WTC11 (cell line): ENCODE data around the gene QRSL1. TPM values are rescaled to one million over a fixed set of nuclear protein-coding genes. Genes with fewer than 3 reads are reported as not detected.

ENCODE experiments used
- ATAC-seq: fragments of 200-7000 bp; cut with Tn5 transposase; 2 replicates; pipeline ENCODE4 v1.10.0; 2021; ENCODE audit warnings: mild to moderate bottlenecking, moderate library complexity
- CTCF ChIA-PET: fragments of 300-600 bp; sonication (Branson Sonifier 250); formaldehyde crosslinking; loops from one replicate; lab custom pipeline; 2021; ENCODE audit warnings: antibody characterized with exemption; lab: Charles Lee
- POLR2A ChIA-PET: fragments of 350-600 bp; sonication (Branson Sonifier 250); formaldehyde crosslinking; loops from one replicate; lab custom pipeline; 2021; ENCODE audit warnings: antibody characterized with exemption; lab: Charles Lee
- DNase-seq: peaks from one replicate; pipeline ENCODE4 v3.0.0; 2021; ENCODE audit warnings: low spot score
- H3K27ac Mint-ChIP-seq: 2 replicates; pipeline ENCODE4 v1.8.0; 2021; ENCODE audit warnings: mixed read lengths
- H3K27me3 Mint-ChIP-seq: 2 replicates; pipeline ENCODE4 v1.8.0; 2021; ENCODE audit warnings: low read depth, mild to moderate bottlenecking, moderate library complexity, mixed read lengths
- H3K36me3 Mint-ChIP-seq: 2 replicates; pipeline ENCODE4 v1.8.0; 2021; ENCODE audit warnings: mixed read lengths
- H3K4me1 Mint-ChIP-seq: 2 replicates; pipeline ENCODE4 v1.8.0; 2022; ENCODE audit warnings: mixed read lengths
- H3K4me3 Mint-ChIP-seq: 2 replicates; pipeline ENCODE4 v1.8.0; 2021; ENCODE audit warnings: mild to moderate bottlenecking, moderate library complexity, mixed read lengths
- H3K9me3 Mint-ChIP-seq: 2 replicates; pipeline ENCODE4 v1.8.0; 2021; ENCODE audit warnings: mixed read lengths
- ELF4 ChIP-seq: sonication (generic); formaldehyde crosslinking; IDR thresholded peaks from 2 replicates; pipeline ENCODE4 v1.8.1; 2022; ENCODE audit warnings: low read depth, mild to moderate bottlenecking, moderate library complexity, missing genetic modification reagents
- ESRRA ChIP-seq: sonication (generic); formaldehyde crosslinking; IDR thresholded peaks from 2 replicates; pipeline ENCODE4 v1.8.1; 2022; ENCODE audit warnings: mild to moderate bottlenecking, missing genetic modification reagents, borderline replicate concordance
- NFATC4 ChIP-seq: fragments of 250-450 bp; sonication (Bioruptor Pico); IDR thresholded peaks from 2 replicates; pipeline ENCODE4 v1.9.0; 2021; ENCODE audit warnings: mild to moderate bottlenecking
- NFYB ChIP-seq: sonication (generic); formaldehyde crosslinking; conservative IDR thresholded peaks from 2 replicates; pipeline ENCODE4 v1.8.0; 2022; ENCODE audit warnings: low read depth, missing genetic modification reagents
- PRRX2 ChIP-seq: fragments of 250-450 bp; sonication (Bioruptor Pico); IDR thresholded peaks from 2 replicates; pipeline ENCODE4 v1.8.0; 2021; ENCODE audit warnings: mild to moderate bottlenecking
- RELA ChIP-seq: sonication (generic); formaldehyde crosslinking; IDR thresholded peaks from 2 replicates; pipeline ENCODE4 v1.8.1; 2022; ENCODE audit warnings: missing genetic modification reagents, mild to moderate bottlenecking, borderline replicate concordance
- SP1 ChIP-seq: sonication (generic); formaldehyde crosslinking; conservative IDR thresholded peaks from 2 replicates; pipeline ENCODE4 v1.8.1; 2022; ENCODE audit warnings: missing genetic modification reagents
- ZBTB21 ChIP-seq: sonication (generic); formaldehyde crosslinking; IDR thresholded peaks from 2 replicates; pipeline ENCODE4 v1.8.1; 2023; ENCODE audit warnings: mild to moderate bottlenecking, missing genetic modification reagents, borderline replicate concordance
- ZNF121 ChIP-seq: sonication (generic); formaldehyde crosslinking; IDR thresholded peaks from 2 replicates; pipeline ENCODE4 v1.8.0; 2023; ENCODE audit warnings: missing genetic modification reagents
- ZNF138 ChIP-seq: sonication (generic); formaldehyde crosslinking; conservative IDR thresholded peaks from 2 replicates; pipeline ENCODE4 v1.8.1; 2022; ENCODE audit warnings: mild to moderate bottlenecking, moderate library complexity, missing genetic modification reagents
- ZNF317 ChIP-seq: sonication (generic); formaldehyde crosslinking; IDR thresholded peaks from 2 replicates; pipeline ENCODE4 v1.8.1; 2023; ENCODE audit warnings: low read depth, mild to moderate bottlenecking, moderate library complexity, missing genetic modification reagents, borderline replicate concordance
- ZNF396 ChIP-seq: fragments of 250-450 bp; sonication (Bioruptor Pico); IDR thresholded peaks from 2 replicates; pipeline ENCODE4 v1.8.0; 2021; ENCODE audit warnings: mild to moderate bottlenecking, moderate library complexity, borderline replicate concordance
- ZNF416 ChIP-seq: fragments of 250-450 bp; sonication (Bioruptor Pico); IDR thresholded peaks from 2 replicates; pipeline ENCODE4 v1.9.0; 2021; ENCODE audit warnings: mild to moderate bottlenecking, inconsistent platforms
- total RNA-seq: library from RNA; stranded (reverse); gene quantifications from 3 replicates; pipeline ENCODE4 v1.2.3, GENCODE V29; 2021
- TF ChIP-seq, protein P1 (sequence below): fragments of 250-450 bp; sonication (Bioruptor Pico); IDR thresholded peaks from 2 replicates; pipeline ENCODE4 v2.1.2; 2022; ENCODE audit warnings: mild to moderate bottlenecking, moderate library complexity
- TF ChIP-seq, protein P2 (sequence below): fragments of 250-450 bp; sonication (Bioruptor Pico); IDR thresholded peaks from 2 replicates; pipeline ENCODE4 v1.9.0; 2021; ENCODE audit warnings: mild to moderate bottlenecking
- TF ChIP-seq, protein P3 (sequence below): sonication (generic); formaldehyde crosslinking; IDR thresholded peaks from 2 replicates; pipeline ENCODE4 v1.8.1; 2023; ENCODE audit warnings: mild to moderate bottlenecking, moderate library complexity, missing genetic modification reagents
- TF ChIP-seq, protein P4 (sequence below): fragments of 250-450 bp; sonication (Bioruptor Pico); conservative IDR thresholded peaks from 2 replicates; pipeline ENCODE4 v1.9.0; 2021; ENCODE audit warnings: mild to moderate bottlenecking
- TF ChIP-seq, protein P5 (sequence below): sonication (generic); formaldehyde crosslinking; IDR thresholded peaks from 2 replicates; pipeline ENCODE4 v1.8.1; 2023; ENCODE audit warnings: mild to moderate bottlenecking, missing genetic modification reagents
- TF ChIP-seq, protein P6 (sequence below): sonication (generic); formaldehyde crosslinking; IDR thresholded peaks from 2 replicates; pipeline ENCODE4 v1.8.0; 2023; ENCODE audit warnings: missing genetic modification reagents

The QRSL1 gene
- total RNA-seq, 1 experiment from 2014 or later = 17.7 TPM

- ChIA-PET POLR2A (interaction anchor here (1.1 kb wide), 1 partner anchor 21 kb away, joined by 3 read pairs; no protein-coding TSS in a partner anchor), CTCF (interaction anchor here (0.5 to 3.3 kb wide), 22 partner anchors 10 to 1046 kb away, joined by 3 to 35 read pairs (median 3); no protein-coding TSS in a partner anchor)
- Mint-ChIP-seq H3K27ac (no peak overlapping the region), H3K4me1 (peaks cover 55% of the 10 kb centered on the region), H3K9me3 (peaks cover 15% of the 10 kb centered on the region), H3K36me3 (peaks cover 27% of the 10 kb centered on the region), H3K27me3 (no peaks in the 10 kb centered on the region; the same call in 1 of the 2 replicates), H3K4me3 (no peak overlapping the region)
- TF ChIP-seq, protein P1, sequence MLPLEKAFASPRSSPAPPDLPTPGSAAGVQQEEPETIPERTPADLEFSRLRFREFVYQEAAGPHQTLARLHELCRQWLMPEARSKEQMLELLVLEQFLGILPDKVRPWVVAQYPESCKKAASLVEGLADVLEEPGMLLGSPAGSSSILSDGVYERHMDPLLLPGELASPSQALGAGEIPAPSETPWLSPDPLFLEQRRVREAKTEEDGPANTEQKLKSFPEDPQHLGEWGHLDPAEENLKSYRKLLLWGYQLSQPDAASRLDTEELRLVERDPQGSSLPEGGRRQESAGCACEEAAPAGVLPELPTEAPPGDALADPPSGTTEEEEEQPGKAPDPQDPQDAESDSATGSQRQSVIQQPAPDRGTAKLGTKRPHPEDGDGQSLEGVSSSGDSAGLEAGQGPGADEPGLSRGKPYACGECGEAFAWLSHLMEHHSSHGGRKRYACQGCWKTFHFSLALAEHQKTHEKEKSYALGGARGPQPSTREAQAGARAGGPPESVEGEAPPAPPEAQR (CRISPR knock-in tag) = no peak
- TF ChIP-seq, protein P2, sequence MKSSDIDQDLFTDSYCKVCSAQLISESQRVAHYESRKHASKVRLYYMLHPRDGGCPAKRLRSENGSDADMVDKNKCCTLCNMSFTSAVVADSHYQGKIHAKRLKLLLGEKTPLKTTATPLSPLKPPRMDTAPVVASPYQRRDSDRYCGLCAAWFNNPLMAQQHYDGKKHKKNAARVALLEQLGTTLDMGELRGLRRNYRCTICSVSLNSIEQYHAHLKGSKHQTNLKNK (CRISPR knock-in tag) = no peak
- no peak for TF ChIP-seq PRRX2 (CRISPR knock-in tag)
- no peak for TF ChIP-seq NFATC4
- TF ChIP-seq RELA (CRISPR knock-in tag) = no peak
- TF ChIP-seq, protein P3, sequence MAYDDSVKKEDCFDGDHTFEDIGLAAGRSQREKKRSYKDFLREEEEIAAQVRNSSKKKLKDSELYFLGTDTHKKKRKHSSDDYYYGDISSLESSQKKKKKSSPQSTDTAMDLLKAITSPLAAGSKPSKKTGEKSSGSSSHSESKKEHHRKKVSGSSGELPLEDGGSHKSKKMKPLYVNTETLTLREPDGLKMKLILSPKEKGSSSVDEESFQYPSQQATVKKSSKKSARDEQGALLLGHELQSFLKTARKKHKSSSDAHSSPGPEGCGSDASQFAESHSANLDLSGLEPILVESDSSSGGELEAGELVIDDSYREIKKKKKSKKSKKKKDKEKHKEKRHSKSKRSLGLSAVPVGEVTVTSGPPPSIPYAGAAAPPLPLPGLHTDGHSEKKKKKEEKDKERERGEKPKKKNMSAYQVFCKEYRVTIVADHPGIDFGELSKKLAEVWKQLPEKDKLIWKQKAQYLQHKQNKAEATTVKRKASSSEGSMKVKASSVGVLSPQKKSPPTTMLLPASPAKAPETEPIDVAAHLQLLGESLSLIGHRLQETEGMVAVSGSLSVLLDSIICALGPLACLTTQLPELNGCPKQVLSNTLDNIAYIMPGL (CRISPR knock-in tag) = no peak
- no peak for TF ChIP-seq ESRRA (CRISPR knock-in tag)
- TF ChIP-seq, protein P4, sequence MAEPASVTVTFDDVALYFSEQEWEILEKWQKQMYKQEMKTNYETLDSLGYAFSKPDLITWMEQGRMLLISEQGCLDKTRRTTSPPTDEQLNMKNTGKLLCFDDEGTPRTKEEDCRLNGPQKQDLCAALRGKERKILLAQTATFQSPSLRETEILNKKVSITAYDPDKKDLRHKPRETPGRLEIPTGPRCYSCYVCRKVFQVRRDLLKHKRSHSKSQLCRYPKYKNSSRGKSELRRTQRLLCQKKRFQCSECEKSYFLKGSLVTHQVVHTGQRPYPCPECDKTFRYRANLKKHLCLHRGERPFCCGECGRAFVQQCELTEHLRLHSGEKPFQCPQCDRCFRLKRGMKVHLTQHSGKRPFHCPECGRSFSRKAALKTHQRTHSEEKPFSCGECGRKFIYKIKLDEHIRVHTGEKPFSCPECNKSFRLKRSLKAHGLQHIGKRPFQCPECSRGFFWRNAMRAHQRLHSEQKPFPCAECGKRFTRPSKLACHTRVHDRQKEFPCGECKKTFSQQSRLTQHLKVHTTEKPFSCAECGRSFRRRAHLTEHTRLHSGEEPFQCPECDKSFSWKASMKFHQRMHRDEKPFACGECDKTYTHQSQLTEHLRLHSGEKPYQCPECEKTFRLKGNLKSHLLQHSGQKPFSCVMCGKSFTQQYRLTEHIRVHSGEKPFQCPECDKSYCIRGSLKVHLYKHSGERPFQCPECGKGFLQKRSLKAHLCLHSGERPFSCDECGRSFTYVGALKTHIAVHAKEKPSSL (CRISPR knock-in tag) = no peak
- TF ChIP-seq ZBTB21 (CRISPR knock-in tag) = no peak
- no peak for TF ChIP-seq ZNF138 (CRISPR knock-in tag)
- TF ChIP-seq ZNF317 = no peak
- no peak for TF ChIP-seq ELF4
- no peak for TF ChIP-seq SP1
- DNase-seq (peak; percentile 45), ATAC-seq (peak; percentile 65)
Measured at GRCh38 chr6:106609699-106610098, 19.7 kb upstream of the QRSL1 start.

GRCh38 chr6:106611030-106611429 is 18.3 kb upstream of the QRSL1 start:
- TF ChIP-seq ZNF416 (CRISPR knock-in tag) = no peak
- TF ChIP-seq, all 79 proteins: peak for 0
- peaks cover 63% of the 10 kb centered on the region for H3K4me1 Mint-ChIP-seq
- POLR2A ChIA-PET = no interaction called here
- H3K36me3 Mint-ChIP-seq = peaks cover 20% of the 10 kb centered on the region
- H3K9me3 Mint-ChIP-seq = peaks cover 11% of the 10 kb centered on the region
- H3K27ac Mint-ChIP-seq = no peak overlapping the region
- DNase-seq = no peak
- ATAC-seq = no peak
- H3K27me3 Mint-ChIP-seq = no peaks in the 10 kb centered on the region; the same call in 1 of the 2 replicates
- CTCF ChIA-PET = interaction anchor here (0.8 to 3.3 kb wide), 3 partner anchors 272 to 386 kb away, joined by 3 to 35 read pairs (median 9); no protein-coding TSS in a partner anchor
- H3K4me3 Mint-ChIP-seq = no peak overlapping the region

- H3K27me3 Mint-ChIP-seq = no peaks in the 10 kb centered on the region; the same call in 1 of the 2 replicates
- peak overlapping the region; percentile 43; the same call in 1 of the 2 replicates for H3K4me3 Mint-ChIP-seq
- peak overlapping the region; percentile 99 for H3K27ac Mint-ChIP-seq
- POLR2A ChIA-PET = no interaction called here
- H3K4me1 Mint-ChIP-seq = peaks cover 77% of the 10 kb centered on the region
- CTCF ChIA-PET = interaction anchor here (0.7 to 2.1 kb wide), 2 partner anchors 252 to 367 kb away, joined by 3 to 9 read pairs; partner anchors contain the start of gene CRYBG1
- H3K9me3 Mint-ChIP-seq = no peaks in the 10 kb centered on the region
- peaks cover 8% of the 10 kb centered on the region for H3K36me3 Mint-ChIP-seq
- no peak for DNase-seq
- no peak for ATAC-seq
- no peak for TF ChIP-seq SP1
- TF ChIP-seq NFYB (CRISPR knock-in tag) = no peak
- TF ChIP-seq ZNF121 (CRISPR knock-in tag) = no peak
- TF ChIP-seq ZNF396 (CRISPR knock-in tag) = no peak
- TF ChIP-seq, protein P5, sequence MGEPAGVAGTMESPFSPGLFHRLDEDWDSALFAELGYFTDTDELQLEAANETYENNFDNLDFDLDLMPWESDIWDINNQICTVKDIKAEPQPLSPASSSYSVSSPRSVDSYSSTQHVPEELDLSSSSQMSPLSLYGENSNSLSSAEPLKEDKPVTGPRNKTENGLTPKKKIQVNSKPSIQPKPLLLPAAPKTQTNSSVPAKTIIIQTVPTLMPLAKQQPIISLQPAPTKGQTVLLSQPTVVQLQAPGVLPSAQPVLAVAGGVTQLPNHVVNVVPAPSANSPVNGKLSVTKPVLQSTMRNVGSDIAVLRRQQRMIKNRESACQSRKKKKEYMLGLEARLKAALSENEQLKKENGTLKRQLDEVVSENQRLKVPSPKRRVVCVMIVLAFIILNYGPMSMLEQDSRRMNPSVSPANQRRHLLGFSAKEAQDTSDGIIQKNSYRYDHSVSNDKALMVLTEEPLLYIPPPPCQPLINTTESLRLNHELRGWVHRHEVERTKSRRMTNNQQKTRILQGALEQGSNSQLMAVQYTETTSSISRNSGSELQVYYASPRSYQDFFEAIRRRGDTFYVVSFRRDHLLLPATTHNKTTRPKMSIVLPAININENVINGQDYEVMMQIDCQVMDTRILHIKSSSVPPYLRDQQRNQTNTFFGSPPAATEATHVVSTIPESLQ (CRISPR knock-in tag) = no peak
- TF ChIP-seq, protein P6, sequence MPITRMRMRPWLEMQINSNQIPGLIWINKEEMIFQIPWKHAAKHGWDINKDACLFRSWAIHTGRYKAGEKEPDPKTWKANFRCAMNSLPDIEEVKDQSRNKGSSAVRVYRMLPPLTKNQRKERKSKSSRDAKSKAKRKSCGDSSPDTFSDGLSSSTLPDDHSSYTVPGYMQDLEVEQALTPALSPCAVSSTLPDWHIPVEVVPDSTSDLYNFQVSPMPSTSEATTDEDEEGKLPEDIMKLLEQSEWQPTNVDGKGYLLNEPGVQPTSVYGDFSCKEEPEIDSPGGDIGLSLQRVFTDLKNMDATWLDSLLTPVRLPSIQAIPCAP (CRISPR knock-in tag) = no peak
- TF ChIP-seq, protein P1 (CRISPR knock-in tag) = no peak
Measured at GRCh38 chr6:106612671-106613416, 16.5 kb upstream of the QRSL1 start.
